Measurements from ENCODE around the gene EXOSC9. TPM values are rescaled to one million over a fixed set of nuclear protein-coding genes. Genes with fewer than 3 reads are reported as not detected.

Gene EXOSC9
- total RNA-seq, 2 experiments from 2014 or later, result 58.4 to 66.0 TPM

DNA sequence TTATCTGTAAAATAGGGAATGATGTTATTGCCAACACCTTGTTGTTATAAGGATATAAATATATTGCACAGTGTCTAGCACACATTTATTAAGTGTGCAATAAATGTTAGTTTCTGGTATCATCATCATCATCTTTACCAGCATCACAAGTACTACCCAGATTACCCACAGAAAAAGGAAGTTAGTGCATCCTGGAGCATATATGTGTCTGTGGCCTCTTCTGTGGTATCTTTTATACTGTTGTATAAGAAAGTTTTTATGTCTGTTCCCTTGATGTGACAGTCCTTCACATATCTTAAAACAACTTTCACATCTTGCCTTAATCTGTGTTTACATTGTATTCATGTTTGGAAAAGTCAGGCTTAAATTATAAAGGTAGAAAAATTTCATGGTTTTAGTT lies 10.0 kb downstream of the EXOSC9 start:
- Histone ChIP-seq H3K79me2 (ENCODE audit: insufficient read depth, low read depth, low read length) (peaks cover 34% of the 10 kb centered on the region; the same call in 1 of the 2 replicates), H3K4me3 (ENCODE audit: low read depth, low read length, poor library complexity, severe bottlenecking) (no peak overlapping the region), H4K20me1 (ENCODE audit: insufficient read depth, low read length) (peaks cover 21% of the 10 kb centered on the region), H3K9me2 (ENCODE audit: insufficient read depth, low read length) (no peaks in the 10 kb centered on the region), H3K36me3 (ENCODE audit: insufficient read depth, low read length) (peaks cover 96% of the 10 kb centered on the region), H2AFZ (ENCODE audit: low read length) (no peak overlapping the region), H3K27ac (ENCODE audit: low read depth, low read length, poor library complexity, severe bottlenecking) (no peak overlapping the region), H3K4me1 (ENCODE audit: insufficient read depth, low read length, poor library complexity, severe bottlenecking) (no peaks in the 10 kb centered on the region), H3K9me3 (ENCODE audit: low read length) (no peaks in the 10 kb centered on the region), H3K4me2 (ENCODE audit: low read length) (no peak overlapping the region)
- no TSS peak for BruUV-seq (replicated peaks)
- TF ChIP-seq, protein P1, sequence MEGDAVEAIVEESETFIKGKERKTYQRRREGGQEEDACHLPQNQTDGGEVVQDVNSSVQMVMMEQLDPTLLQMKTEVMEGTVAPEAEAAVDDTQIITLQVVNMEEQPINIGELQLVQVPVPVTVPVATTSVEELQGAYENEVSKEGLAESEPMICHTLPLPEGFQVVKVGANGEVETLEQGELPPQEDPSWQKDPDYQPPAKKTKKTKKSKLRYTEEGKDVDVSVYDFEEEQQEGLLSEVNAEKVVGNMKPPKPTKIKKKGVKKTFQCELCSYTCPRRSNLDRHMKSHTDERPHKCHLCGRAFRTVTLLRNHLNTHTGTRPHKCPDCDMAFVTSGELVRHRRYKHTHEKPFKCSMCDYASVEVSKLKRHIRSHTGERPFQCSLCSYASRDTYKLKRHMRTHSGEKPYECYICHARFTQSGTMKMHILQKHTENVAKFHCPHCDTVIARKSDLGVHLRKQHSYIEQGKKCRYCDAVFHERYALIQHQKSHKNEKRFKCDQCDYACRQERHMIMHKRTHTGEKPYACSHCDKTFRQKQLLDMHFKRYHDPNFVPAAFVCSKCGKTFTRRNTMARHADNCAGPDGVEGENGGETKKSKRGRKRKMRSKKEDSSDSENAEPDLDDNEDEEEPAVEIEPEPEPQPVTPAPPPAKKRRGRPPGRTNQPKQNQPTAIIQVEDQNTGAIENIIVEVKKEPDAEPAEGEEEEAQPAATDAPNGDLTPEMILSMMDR (conservative IDR thresholded peaks at IDR 0.05; ENCODE audit: low read length), result no peak
- TF ChIP-seq EZH2phosphoT487 (IDR thresholded peaks at IDR 0.05; ENCODE audit: borderline replicate concordance, low read depth, low read length), result no peak
- DNase-seq (ENCODE audit: low spot score), result no peak
- intact Hi-C loops (cut with micrococcal nuclease; ENCODE audit: unreplicated experiment), result no loop called here
- ChIA-PET CTCF (ENCODE audit: unreplicated experiment) (no interaction called here), POLR2A (interaction anchor here (0.8 to 1.8 kb wide), 3 partner anchors 8 to 11 kb away, joined by 4 to 8 read pairs (median 5); partner anchors contain the start of gene EXOSC9)

DNA sequence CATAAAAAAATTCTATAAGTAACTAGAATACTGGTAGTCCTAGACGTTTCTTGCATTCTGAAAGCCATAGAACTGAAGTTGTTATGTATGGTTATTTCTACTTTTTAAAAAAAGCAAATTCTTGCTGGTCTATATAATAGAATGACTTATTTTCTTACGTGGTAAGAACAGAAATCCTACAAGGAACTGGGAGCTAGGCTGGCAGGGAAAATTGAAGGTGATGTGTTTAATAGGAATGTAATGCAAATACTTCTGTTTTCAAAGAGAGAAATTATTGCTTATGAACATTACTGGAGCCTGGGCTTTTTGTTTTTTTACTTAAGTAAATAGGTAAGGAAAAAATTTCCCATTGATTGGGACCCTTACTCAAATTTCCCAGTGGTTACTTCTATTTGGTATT lies 13.6 kb downstream of the EXOSC9 start:
- intact Hi-C loops (cut with micrococcal nuclease; ENCODE audit: unreplicated experiment), result no loop called here
- BruUV-seq (replicated peaks), result no TSS peak
- H3K4me1 ChIP-seq (ENCODE audit: insufficient read depth, low read length, poor library complexity, severe bottlenecking), result peaks cover 30% of the 10 kb centered on the region
- no peaks in the 10 kb centered on the region for H3K9me3 ChIP-seq (ENCODE audit: low read length)
- no peak overlapping the region for H3K4me3 ChIP-seq (ENCODE audit: low read depth, low read length, poor library complexity, severe bottlenecking)
- peaks cover 38% of the 10 kb centered on the region for H4K20me1 ChIP-seq (ENCODE audit: insufficient read depth, low read length)
- TF ChIP-seq, protein P1 (conservative IDR thresholded peaks at IDR 0.05; ENCODE audit: low read length), result no peak
- no peak for TF ChIP-seq EZH2phosphoT487 (IDR thresholded peaks at IDR 0.05; ENCODE audit: borderline replicate concordance, low read depth, low read length)
- peaks cover 96% of the 10 kb centered on the region for H3K36me3 ChIP-seq (ENCODE audit: insufficient read depth, low read length)
- H3K9me2 ChIP-seq (ENCODE audit: insufficient read depth, low read length), result no peaks in the 10 kb centered on the region
- ChIA-PET CTCF (ENCODE audit: unreplicated experiment) (no interaction called here), POLR2A (interaction anchor here (0.6 to 3.9 kb wide), 2 partner anchors 9 to 10 kb away, joined by 3 to 16 read pairs; partner anchors contain the start of gene CCNA2)
- no peak overlapping the region for H2AFZ ChIP-seq (ENCODE audit: low read length)
- H3K4me2 ChIP-seq (ENCODE audit: low read length), result no peak overlapping the region
- DNase-seq (ENCODE audit: low spot score), result no peak
- H3K27ac ChIP-seq (ENCODE audit: low read depth, low read length, poor library complexity, severe bottlenecking), result no peak overlapping the region
- H3K79me2 ChIP-seq (ENCODE audit: insufficient read depth, low read depth, low read length), result peaks cover 63% of the 10 kb centered on the region

DNA sequence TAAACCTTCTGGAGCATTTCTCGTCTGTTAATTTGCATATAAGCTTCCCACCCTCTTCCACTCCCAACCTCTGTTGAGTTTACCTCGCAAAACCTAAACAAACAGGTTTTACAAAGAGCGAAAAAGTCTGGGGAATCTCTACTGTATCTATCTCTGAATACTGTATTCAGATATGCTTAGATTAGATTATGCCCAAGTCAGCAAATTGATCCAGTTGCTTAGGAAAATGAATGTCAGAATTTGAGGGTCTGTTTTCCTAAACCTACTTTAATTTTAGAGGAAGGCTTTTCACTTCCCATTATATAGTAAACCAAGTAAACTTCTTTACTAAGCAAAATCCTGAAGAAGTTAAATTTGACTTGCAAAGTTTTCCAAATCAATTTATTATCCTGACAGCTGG lies 15.9 kb downstream of the EXOSC9 start:
- Histone ChIP-seq H3K9me3 (ENCODE audit: low read length) (no peaks in the 10 kb centered on the region), H2AFZ (ENCODE audit: low read length) (no peak overlapping the region), H4K20me1 (ENCODE audit: insufficient read depth, low read length) (peaks cover 56% of the 10 kb centered on the region), H3K27ac (ENCODE audit: low read depth, low read length, poor library complexity, severe bottlenecking) (no peak overlapping the region), H3K79me2 (ENCODE audit: insufficient read depth, low read depth, low read length) (peaks cover 84% of the 10 kb centered on the region), H3K4me1 (ENCODE audit: insufficient read depth, low read length, poor library complexity, severe bottlenecking) (peaks cover 51% of the 10 kb centered on the region), H3K9me2 (ENCODE audit: insufficient read depth, low read length) (no peaks in the 10 kb centered on the region), H3K4me3 (ENCODE audit: low read depth, low read length, poor library complexity, severe bottlenecking) (no peak overlapping the region), H3K36me3 (ENCODE audit: insufficient read depth, low read length) (peaks cover 99% of the 10 kb centered on the region), H3K4me2 (ENCODE audit: low read length) (no peak overlapping the region)
- POLR2A ChIA-PET, result interaction anchor here (0.6 to 3.9 kb wide), 3 partner anchors 7 to 1566 kb away, joined by 3 to 16 read pairs (median 8); partner anchors contain the start of genes CCNA2 and EXOSC9
- CTCF ChIA-PET (ENCODE audit: unreplicated experiment), result no interaction called here
- TF ChIP-seq EZH2phosphoT487 (IDR thresholded peaks at IDR 0.05; ENCODE audit: borderline replicate concordance, low read depth, low read length), result no peak
- TF ChIP-seq, protein P1 (conservative IDR thresholded peaks at IDR 0.05; ENCODE audit: low read length), result no peak
- intact Hi-C loops (cut with micrococcal nuclease; ENCODE audit: unreplicated experiment), result no loop called here
- no peak for DNase-seq (ENCODE audit: low spot score)
- TSS peak; percentile 10 for BruUV-seq (replicated peaks)

Data from OCI-LY7 (cell line).